K562 (cell line): ENCODE results near the gene ARHGEF6.

ENCODE experiments used
- HDAC3 ChIP-seq: fragments of 450-650 bp; IDR thresholded peaks from 2 replicates; pipeline ENCODE4 v1.6.1; 2018; ENCODE audit warnings: borderline replicate concordance, mild to moderate bottlenecking, moderate library complexity; ENCODE audit not compliant: partially characterized antibody
- TF ChIP-seq, protein P1 (sequence below), 3 experiments: IDR thresholded peaks in 2 of 3; conservative IDR thresholded peaks in 1 of 3; 2 replicates each; pipeline ENCODE4 v1.5.1; 2011 to 2012; ENCODE audit warnings: low read length in 3 of 3, mild to moderate bottlenecking in 3 of 3, control low read depth in 2 of 3, improper control_type of control experiment in 1 of 3, inconsistent platforms in 1 of 3, low read depth in 1 of 3, mixed read lengths in 1 of 3, moderate library complexity in 1 of 3; ENCODE audit not compliant: insufficient read depth in 2 of 3

DNA sequence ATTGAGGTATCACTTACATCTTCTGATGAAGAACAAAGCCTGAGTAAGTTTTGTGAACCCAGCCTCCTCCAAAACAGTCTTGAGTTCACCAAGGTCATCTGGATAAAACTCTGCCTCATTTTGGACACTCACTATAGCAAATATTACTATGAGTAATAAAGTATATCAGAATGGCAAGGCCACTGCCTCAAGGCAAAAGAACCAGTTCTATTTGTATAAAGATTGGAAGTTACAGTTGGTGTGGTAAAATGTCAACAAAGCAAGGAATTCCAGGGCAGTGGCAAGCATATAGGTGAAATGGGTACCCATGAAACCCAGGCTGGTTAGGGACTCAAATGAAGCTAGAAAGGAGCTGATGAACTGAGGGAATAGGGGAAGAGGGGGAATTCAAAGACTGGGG, 2.4 kb upstream of the ARHGEF6 start:
- TF ChIP-seq HDAC3, result no peak
- TF ChIP-seq, protein P1, sequence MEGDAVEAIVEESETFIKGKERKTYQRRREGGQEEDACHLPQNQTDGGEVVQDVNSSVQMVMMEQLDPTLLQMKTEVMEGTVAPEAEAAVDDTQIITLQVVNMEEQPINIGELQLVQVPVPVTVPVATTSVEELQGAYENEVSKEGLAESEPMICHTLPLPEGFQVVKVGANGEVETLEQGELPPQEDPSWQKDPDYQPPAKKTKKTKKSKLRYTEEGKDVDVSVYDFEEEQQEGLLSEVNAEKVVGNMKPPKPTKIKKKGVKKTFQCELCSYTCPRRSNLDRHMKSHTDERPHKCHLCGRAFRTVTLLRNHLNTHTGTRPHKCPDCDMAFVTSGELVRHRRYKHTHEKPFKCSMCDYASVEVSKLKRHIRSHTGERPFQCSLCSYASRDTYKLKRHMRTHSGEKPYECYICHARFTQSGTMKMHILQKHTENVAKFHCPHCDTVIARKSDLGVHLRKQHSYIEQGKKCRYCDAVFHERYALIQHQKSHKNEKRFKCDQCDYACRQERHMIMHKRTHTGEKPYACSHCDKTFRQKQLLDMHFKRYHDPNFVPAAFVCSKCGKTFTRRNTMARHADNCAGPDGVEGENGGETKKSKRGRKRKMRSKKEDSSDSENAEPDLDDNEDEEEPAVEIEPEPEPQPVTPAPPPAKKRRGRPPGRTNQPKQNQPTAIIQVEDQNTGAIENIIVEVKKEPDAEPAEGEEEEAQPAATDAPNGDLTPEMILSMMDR (IDR thresholded peaks at IDR 0.05 in 2 of 3, conservative IDR thresholded peaks at IDR 0.05 in 1 of 3; ENCODE audit: insufficient read depth in 2 of 3, low read depth in 1 of 3, low read length in 3 of 3), result no peak
